Astrocyte of the spinal cord (primary cell): ENCODE measurements around the gene OXER1.

ENCODE experiments used
- DNase-seq: peaks from one replicate; pipeline ENCODE4 v3.0.0; 2011; ENCODE audit warnings: low read depth, low spot score
- H3K4me3 ChIP-seq: 2 replicates; pipeline ENCODE4 v1.5.1; 2011; ENCODE audit warnings: low read depth, mild to moderate bottlenecking, low read length, moderate library complexity
- in situ Hi-C: cut with HindIII; loops from 2 replicates; pipeline ENCODE4 v1.10.0; 2017; ENCODE audit warnings: low sequenced_read_pairs
- TF ChIP-seq, protein P1 (sequence below): IDR thresholded peaks from 2 replicates; pipeline ENCODE4 v1.5.1; 2012; ENCODE audit warnings: low read depth, mild to moderate bottlenecking, low read length, inconsistent platforms

The OXER1 gene

DNA sequence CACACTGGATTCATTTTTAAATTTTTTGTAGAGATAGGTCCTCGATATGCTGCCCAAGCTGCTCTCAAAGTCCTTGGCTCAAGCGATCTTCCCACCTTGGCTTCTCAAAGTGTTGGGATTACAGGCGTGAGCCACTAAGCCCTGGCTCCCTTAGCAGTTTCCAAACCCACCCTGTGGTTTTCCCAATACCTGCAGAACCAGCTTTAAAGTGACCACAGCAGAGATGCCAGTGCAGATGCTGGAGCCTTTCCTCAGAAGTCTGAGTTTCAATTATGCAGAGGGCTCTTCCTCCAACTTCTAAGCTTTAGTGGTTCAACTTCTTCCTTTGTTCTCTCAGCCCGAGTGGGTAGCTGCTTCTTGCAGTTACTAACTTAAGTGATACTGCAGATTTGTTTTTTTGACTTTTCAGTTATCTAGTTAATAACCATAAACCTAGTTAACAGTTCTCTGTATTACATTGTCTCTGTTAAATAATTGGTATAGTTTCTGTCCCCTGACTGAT is 36.6 kb upstream of the OXER1 start:
- in situ Hi-C loops = no loop called here
- H3K4me3 ChIP-seq = no peak overlapping the region
- no peak for DNase-seq
- TF ChIP-seq, protein P1, sequence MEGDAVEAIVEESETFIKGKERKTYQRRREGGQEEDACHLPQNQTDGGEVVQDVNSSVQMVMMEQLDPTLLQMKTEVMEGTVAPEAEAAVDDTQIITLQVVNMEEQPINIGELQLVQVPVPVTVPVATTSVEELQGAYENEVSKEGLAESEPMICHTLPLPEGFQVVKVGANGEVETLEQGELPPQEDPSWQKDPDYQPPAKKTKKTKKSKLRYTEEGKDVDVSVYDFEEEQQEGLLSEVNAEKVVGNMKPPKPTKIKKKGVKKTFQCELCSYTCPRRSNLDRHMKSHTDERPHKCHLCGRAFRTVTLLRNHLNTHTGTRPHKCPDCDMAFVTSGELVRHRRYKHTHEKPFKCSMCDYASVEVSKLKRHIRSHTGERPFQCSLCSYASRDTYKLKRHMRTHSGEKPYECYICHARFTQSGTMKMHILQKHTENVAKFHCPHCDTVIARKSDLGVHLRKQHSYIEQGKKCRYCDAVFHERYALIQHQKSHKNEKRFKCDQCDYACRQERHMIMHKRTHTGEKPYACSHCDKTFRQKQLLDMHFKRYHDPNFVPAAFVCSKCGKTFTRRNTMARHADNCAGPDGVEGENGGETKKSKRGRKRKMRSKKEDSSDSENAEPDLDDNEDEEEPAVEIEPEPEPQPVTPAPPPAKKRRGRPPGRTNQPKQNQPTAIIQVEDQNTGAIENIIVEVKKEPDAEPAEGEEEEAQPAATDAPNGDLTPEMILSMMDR = no peak

DNA sequence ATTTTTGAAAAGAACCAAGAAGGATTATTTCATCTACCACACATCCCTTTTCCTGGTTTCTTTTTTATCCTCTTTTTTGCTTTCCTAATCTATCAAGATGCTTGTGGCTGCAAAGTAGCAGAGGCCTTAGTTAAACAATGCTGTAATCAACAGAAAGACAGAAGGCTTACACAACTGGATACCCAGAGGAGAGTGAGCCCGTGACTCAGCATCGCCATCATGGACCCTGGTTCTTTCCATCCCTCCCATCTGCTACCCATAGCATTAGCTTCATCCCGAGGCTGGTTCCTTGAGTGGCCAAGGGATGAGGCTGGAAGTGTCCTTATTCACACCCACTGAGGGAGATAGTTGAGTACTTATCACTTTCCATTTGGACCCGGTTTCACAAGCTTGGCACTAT is 35.9 kb upstream of the OXER1 start:
- TF ChIP-seq, protein P1 = no peak
- in situ Hi-C loops = no loop called here
- no peak overlapping the region for H3K4me3 ChIP-seq
- DNase-seq = no peak

DNA sequence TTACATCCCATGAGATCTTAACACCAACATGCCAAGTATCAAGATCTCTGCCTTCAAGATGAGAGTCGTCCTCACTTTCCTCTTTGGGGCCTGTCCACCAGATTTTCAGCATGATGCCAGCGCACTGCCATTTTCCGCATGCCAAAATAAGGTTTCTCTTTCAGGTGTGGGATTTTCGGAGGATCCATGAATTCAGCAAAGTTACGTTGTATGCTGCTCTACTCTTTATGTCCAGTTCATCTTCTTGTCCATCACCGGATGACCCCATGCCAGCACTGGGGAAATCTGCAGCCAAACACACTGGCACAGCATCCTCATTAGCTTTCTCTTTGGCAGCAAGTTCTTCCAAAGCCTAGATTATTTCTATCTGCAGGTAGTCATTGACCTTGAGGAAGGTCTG is 33.3 kb upstream of the OXER1 start:
- DNase-seq = no peak
- no peak overlapping the region for H3K4me3 ChIP-seq
- TF ChIP-seq, protein P1 = no peak
- in situ Hi-C loops = no loop called here

DNA sequence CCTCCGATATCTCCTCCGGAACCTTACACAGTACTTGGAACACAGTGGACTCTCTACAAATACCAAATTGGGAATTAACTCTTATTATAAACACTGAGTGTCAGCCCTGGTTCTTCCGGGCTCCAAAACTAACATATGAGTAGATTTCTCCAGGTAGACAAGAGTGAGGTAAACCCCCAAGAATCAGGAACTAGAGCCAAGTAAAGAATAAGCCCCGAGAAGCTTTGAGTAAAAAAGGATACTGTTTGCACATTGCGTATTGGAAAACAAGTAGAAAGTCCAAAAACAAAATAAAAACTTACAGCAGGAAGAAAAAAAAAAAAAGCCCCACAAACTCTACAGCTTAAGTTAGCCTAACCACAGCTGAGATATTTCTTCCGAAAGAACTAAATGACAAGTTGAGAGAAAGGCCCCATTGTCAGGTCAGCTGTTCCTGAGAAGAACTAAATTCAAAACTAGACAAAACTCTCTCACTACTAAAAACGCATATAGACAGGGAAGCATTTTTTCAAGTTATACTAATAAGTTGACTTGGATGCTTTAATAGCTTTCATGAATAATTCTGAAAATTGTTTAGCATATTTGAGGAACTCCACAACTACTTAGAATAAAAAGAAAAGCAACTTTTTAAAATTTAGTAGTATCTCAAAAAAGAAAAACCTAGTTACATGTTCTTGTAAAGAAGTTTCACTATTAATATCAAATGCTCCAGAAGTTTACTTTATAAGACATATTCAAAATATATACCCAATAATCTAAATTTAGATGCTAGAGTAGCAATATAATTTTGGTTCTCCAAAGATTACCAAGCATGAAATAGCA is 32.7 kb upstream of the OXER1 start:
- no peak for DNase-seq
- TF ChIP-seq, protein P1 = no peak
- in situ Hi-C loops = no loop called here
- H3K4me3 ChIP-seq = no peak overlapping the region

DNA sequence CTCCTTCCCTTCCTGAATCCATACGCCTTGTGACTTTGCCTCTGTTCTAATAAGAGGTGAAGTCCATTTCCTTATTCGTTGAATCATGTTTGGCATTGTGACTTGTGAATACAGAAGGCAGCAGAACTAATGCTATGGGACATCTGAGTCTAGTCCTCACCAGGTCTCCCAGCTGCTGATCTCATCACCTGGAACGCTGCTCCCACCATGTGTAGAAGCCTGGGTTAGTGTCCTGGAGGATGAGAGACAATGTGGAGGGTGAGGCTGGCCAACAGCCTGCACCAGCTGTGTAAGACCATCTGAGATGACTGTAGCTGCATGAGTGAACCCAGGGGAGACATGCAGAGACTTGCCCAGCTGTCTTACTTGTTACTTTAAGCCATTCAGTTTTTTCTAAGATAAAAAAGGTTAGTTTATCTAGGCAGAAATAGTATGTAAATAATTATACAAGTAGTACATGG is 31.9 kb upstream of the OXER1 start:
- TF ChIP-seq, protein P1 = no peak
- H3K4me3 ChIP-seq = no peak overlapping the region
- in situ Hi-C loops = no loop called here
- DNase-seq = no peak

DNA sequence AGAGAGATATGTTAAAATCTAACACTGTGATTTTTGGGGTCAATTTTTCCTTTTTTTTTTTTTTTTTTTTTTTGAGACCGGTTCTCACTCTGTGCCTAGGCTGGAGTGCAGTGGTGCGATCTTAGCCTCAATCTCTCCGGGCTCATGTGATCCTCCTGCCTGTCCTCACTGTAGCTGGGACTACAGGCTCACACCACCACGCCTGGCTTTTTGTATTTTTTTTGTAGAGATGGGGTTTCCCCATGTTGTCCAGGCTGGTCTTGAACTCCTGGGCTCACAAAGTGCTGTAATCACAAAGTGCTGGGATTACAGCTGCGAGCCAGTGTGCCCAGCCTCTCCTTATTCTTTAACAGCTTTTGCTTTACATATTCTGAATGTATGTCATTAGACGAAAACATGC is 31.3 kb upstream of the OXER1 start:
- TF ChIP-seq, protein P1 = no peak
- no peak for DNase-seq
- in situ Hi-C loops = no loop called here

More for the DNA sequence above, 31.3 kb upstream of the OXER1 start:
- no peak overlapping the region for H3K4me3 ChIP-seq
